HEK293T (cell line): ENCODE results near the gene FHIP1B.

Source experiments
- ARNT ChIP-seq: fragments of 450-650 bp; IDR thresholded peaks from 2 replicates; pipeline ENCODE4 v1.6.1; 2017; ENCODE audit warnings: mild to moderate bottlenecking
- BHLHE40 ChIP-seq: fragments of 450-650 bp; IDR thresholded peaks from 2 replicates; pipeline ENCODE4 v1.6.1; 2016; ENCODE audit warnings: mild to moderate bottlenecking, moderate library complexity, borderline replicate concordance
- ELF4 ChIP-seq: fragments of 450-650 bp; IDR thresholded peaks from 2 replicates; pipeline ENCODE4 v1.6.1; 2017; ENCODE audit warnings: antibody characterized with exemption
- FOXA1 ChIP-seq: fragments of 450-650 bp; IDR thresholded peaks from 2 replicates; pipeline ENCODE4 v1.6.1; 2016; ENCODE audit warnings: mild to moderate bottlenecking
- FOXK2 ChIP-seq: fragments of 450-650 bp; IDR thresholded peaks from 2 replicates; pipeline ENCODE4 v1.6.1; 2016; ENCODE audit warnings: mild to moderate bottlenecking
- FOXM1 ChIP-seq: fragments of 450-650 bp; IDR thresholded peaks from 2 replicates; pipeline ENCODE4 v1.6.1; 2017; ENCODE audit warnings: mild to moderate bottlenecking, borderline replicate concordance
- L3MBTL2 ChIP-seq: fragments of 450-650 bp; conservative IDR thresholded peaks from 2 replicates; pipeline ENCODE4 v1.6.1; 2016; ENCODE audit warnings: mild to moderate bottlenecking
- LEF1 ChIP-seq: fragments of 450-650 bp; IDR thresholded peaks from 2 replicates; pipeline ENCODE4 v1.6.1; 2017; ENCODE audit warnings: mild to moderate bottlenecking, borderline replicate concordance
- NFRKB ChIP-seq: fragments of 450-650 bp; IDR thresholded peaks from 2 replicates; pipeline ENCODE4 v1.6.1; 2016; ENCODE audit warnings: mild to moderate bottlenecking, moderate library complexity
- SP1 ChIP-seq: fragments of 450-650 bp; IDR thresholded peaks from 2 replicates; pipeline ENCODE4 v1.6.1; 2017
- SUZ12 ChIP-seq: fragments of 450-650 bp; IDR thresholded peaks from 2 replicates; pipeline ENCODE4 v1.6.1; 2016; ENCODE audit warnings: mild to moderate bottlenecking
- TARDBP ChIP-seq: fragments of 450-650 bp; IDR thresholded peaks from 2 replicates; pipeline ENCODE4 v1.6.1; 2016
- TF ChIP-seq, protein P1 (sequence below): fragments of 450-650 bp; IDR thresholded peaks from 2 replicates; pipeline ENCODE4 v1.6.1; 2016

DNA sequence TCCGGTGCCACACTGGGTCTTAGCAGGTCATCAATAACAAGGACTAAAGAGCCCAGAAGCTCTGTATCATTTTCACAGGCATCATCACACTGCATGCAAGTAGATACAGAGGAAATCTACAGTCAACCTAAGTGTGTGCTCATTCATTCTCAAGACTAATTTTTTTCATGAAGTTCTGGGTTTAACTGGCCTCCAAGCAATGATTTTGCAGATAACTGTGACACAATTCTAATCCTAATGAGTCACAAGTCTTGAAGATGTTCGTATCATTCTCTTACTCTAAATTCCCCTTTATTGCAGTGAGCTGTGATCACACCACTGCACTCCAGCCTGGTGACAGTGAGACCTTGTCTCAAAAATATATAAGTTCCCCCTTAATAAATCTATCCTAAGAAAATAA is 33.0 kb downstream of the FHIP1B start:
- TF ChIP-seq FOXM1 (no peak), NFRKB (no peak), SUZ12 (no peak), TARDBP (no peak), ARNT (no peak), FOXK2 (no peak), ELF4 (no peak), BHLHE40 (no peak), FOXA1 (no peak), L3MBTL2 (no peak), SP1 (no peak), LEF1 (no peak)
- TF ChIP-seq, protein P1, sequence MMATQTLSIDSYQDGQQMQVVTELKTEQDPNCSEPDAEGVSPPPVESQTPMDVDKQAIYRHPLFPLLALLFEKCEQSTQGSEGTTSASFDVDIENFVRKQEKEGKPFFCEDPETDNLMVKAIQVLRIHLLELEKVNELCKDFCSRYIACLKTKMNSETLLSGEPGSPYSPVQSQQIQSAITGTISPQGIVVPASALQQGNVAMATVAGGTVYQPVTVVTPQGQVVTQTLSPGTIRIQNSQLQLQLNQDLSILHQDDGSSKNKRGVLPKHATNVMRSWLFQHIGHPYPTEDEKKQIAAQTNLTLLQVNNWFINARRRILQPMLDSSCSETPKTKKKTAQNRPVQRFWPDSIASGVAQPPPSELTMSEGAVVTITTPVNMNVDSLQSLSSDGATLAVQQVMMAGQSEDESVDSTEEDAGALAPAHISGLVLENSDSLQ: no peak
